Fibroblast of skin of right quadriceps (primary cell): ENCODE measurements around the gene RASGEF1B.

Source experiments
- DNase-seq: peaks from one replicate; pipeline ENCODE4 v3.0.0-alpha.2; 2013

RASGEF1B gene

GRCh38 chr4:81471588-81472280 lies at the start of gene RASGEF1B:
RASGEF1B (minus strand) TSS chr4:81471907; CDS start chr4:81459508, 12,399 bp downstream.
- peak; percentile 53 for DNase-seq

- DNase-seq = no peak
These were observed 48.1 kb upstream of the RASGEF1B start for GRCh38 chr4:81519856-81520255.

- DNase-seq = no peak
These were observed 47.7 kb upstream of the RASGEF1B start for GRCh38 chr4:81519427-81519773.

GRCh38 chr4:81518762-81519426 lies 47.2 kb upstream of the RASGEF1B start:
- no peak for DNase-seq

- DNase-seq = no peak
These were observed 44.5 kb upstream of the RASGEF1B start for GRCh38 chr4:81516241-81516640.

GRCh38 chr4:81512757-81513501 lies 41.2 kb upstream of the RASGEF1B start:
- no peak for DNase-seq

- DNase-seq = no peak
These were observed 40.5 kb upstream of the RASGEF1B start for GRCh38 chr4:81512001-81512756.

- DNase-seq = no peak
These were observed 39.0 kb upstream of the RASGEF1B start for GRCh38 chr4:81510643-81511178.

- DNase-seq = no peak
These were observed 38.1 kb upstream of the RASGEF1B start for GRCh38 chr4:81509822-81510221.

GRCh38 chr4:81509191-81509590 lies 37.5 kb upstream of the RASGEF1B start:
- no peak for DNase-seq

GRCh38 chr4:81508411-81509185 lies 36.9 kb upstream of the RASGEF1B start:
- DNase-seq = no peak

GRCh38 chr4:81507530-81507929 lies 35.8 kb upstream of the RASGEF1B start:
- no peak for DNase-seq

GRCh38 chr4:81506731-81507130 lies 35.0 kb upstream of the RASGEF1B start:
- no peak for DNase-seq

- no peak for DNase-seq
These were observed 34.0 kb upstream of the RASGEF1B start for GRCh38 chr4:81505726-81506125.

GRCh38 chr4:81505004-81505598 lies 33.4 kb upstream of the RASGEF1B start:
- DNase-seq = no peak

GRCh38 chr4:81504112-81505003 lies 32.7 kb upstream of the RASGEF1B start:
- no peak for DNase-seq

- DNase-seq = no peak
These were observed 31.9 kb upstream of the RASGEF1B start for GRCh38 chr4:81503586-81503985.

GRCh38 chr4:81502564-81502963 lies 30.9 kb upstream of the RASGEF1B start:
- no peak for DNase-seq

GRCh38 chr4:81499840-81500239 lies 28.1 kb upstream of the RASGEF1B start:
- no peak for DNase-seq

- no peak for DNase-seq
These were observed 26.9 kb upstream of the RASGEF1B start for GRCh38 chr4:81498551-81499099.
